Smooth muscle cell (in vitro differentiated cells): ENCODE measurements around the gene TENT4B. TPM values are rescaled to one million over a fixed set of nuclear protein-coding genes. Genes with fewer than 3 reads are reported as not detected.

Experiments used
- DNase-seq: peaks from one replicate; lab custom pipeline; 2025; ENCODE audit not compliant: unreplicated experiment; lab: John Stamatoyannopoulos, UW
- H2AFZ ChIP-seq: fragments of 200-600 bp; sonication (generic); 2 replicates; pipeline ENCODE4 v1.6.0; 2016; ENCODE audit warnings: antibody characterized with exemption, low read depth, mild to moderate bottlenecking
- H3F3A ChIP-seq: fragments of 200-600 bp; sonication (generic); 2 replicates; pipeline ENCODE4 v1.6.0; 2017; ENCODE audit warnings: antibody characterized with exemption, low read depth
- H3K27ac ChIP-seq: fragments of 200-600 bp; sonication (generic); 2 replicates; pipeline ENCODE4 v1.5.1; 2016; ENCODE audit warnings: low read depth, mild to moderate bottlenecking
- H3K27me3 ChIP-seq: fragments of 200-600 bp; sonication (generic); 2 replicates; pipeline ENCODE4 v1.6.1; 2016; ENCODE audit warnings: low read depth, mild to moderate bottlenecking
- H3K36me3 ChIP-seq: fragments of 200-600 bp; sonication (generic); 2 replicates; pipeline ENCODE4 v1.5.1; 2016; ENCODE audit warnings: low read depth
- H3K4me1 ChIP-seq: fragments of 200-600 bp; sonication (generic); 2 replicates; pipeline ENCODE4 v1.5.1; 2016; ENCODE audit warnings: low read depth
- H3K4me2 ChIP-seq: fragments of 200-600 bp; sonication (generic); 2 replicates; pipeline ENCODE4 v1.6.0; 2016; ENCODE audit warnings: mild to moderate bottlenecking
- H3K4me3 ChIP-seq: fragments of 200-600 bp; sonication (generic); 2 replicates; pipeline ENCODE4 v1.5.1; 2016; ENCODE audit warnings: mild to moderate bottlenecking
- H3K79me2 ChIP-seq: fragments of 200-600 bp; sonication (generic); 2 replicates; pipeline ENCODE4 v1.6.0; 2016; ENCODE audit warnings: low read depth, mild to moderate bottlenecking
- H3K9ac ChIP-seq: fragments of 200-600 bp; sonication (generic); 2 replicates; pipeline ENCODE4 v1.6.0; 2016; ENCODE audit warnings: low read depth
- H3K9me3 ChIP-seq: fragments of 200-600 bp; sonication (generic); replicated peaks from 2 replicates; pipeline ENCODE4 v1.5.1; 2016; ENCODE audit warnings: low read depth
- H4K20me1 ChIP-seq: fragments of 200-600 bp; sonication (generic); 2 replicates; pipeline ENCODE4 v1.6.0; 2016; ENCODE audit warnings: low read depth
- CTCF ChIP-seq: fragments of 200-600 bp; sonication (generic); IDR thresholded peaks from 2 replicates; pipeline ENCODE4 v1.5.1; 2017; ENCODE audit warnings: borderline replicate concordance, mild to moderate bottlenecking, antibody characterized with exemption; ENCODE audit not compliant: insufficient read depth, poor library complexity, severe bottlenecking
- WGBS: methylation state at CpG from one replicate; pipeline ENCODE4 v1.1.7; 2016; ENCODE audit warnings: low lambda C conversion rate; 5-methylcytosine and 5-hydroxymethylcytosine counted together
- polyA plus RNA-seq: library from polyadenylated mRNA; unstranded; fragments of >200 nt; fragmentation: Nextera tagmentation; extraction: Ambion mirVana; gene quantifications from 2 replicates; pipeline ENCODE4 v1.2.1, GENCODE V29; 2016
- total RNA-seq: library from RNA; depleted of rRNA; stranded (reverse); fragments of >200 nt; gene quantifications from 2 replicates; pipeline ENCODE4 v1.2.3, GENCODE V29; 2014

TENT4B gene
- total and polyA plus RNA-seq, 2 experiments from 2014 or later: 2.6 to 8.8 TPM

GRCh38 chr16:50272687-50273381, 119.7 kb downstream of the TENT4B start:
- peaks cover 13% of the 10 kb centered on the region for H3K79me2 ChIP-seq
- H4K20me1 ChIP-seq: peaks cover 70% of the 10 kb centered on the region
- no peaks in the 10 kb centered on the region for H3K4me1 ChIP-seq
- no peak overlapping the region for H3K27ac ChIP-seq
- H3K9me3 ChIP-seq: no peaks in the 10 kb centered on the region
- H3K36me3 ChIP-seq: no peaks in the 10 kb centered on the region
- no peak for TF ChIP-seq CTCF
- H3K4me2 ChIP-seq: no peak overlapping the region
- no peaks in the 10 kb centered on the region for H3K27me3 ChIP-seq
- 97% methylated on average over 5 of the region's 5 CpGs for WGBS
- H3K9ac ChIP-seq: no peak overlapping the region
- H2AFZ ChIP-seq: no peak overlapping the region
- no peaks in the 10 kb centered on the region for H3F3A ChIP-seq
- DNase-seq: no peak
- H3K4me3 ChIP-seq: no peak overlapping the region

GRCh38 chr16:50273382-50273690, 120.2 kb downstream of the TENT4B start:
- no peak overlapping the region for H3K9ac ChIP-seq

DNA sequence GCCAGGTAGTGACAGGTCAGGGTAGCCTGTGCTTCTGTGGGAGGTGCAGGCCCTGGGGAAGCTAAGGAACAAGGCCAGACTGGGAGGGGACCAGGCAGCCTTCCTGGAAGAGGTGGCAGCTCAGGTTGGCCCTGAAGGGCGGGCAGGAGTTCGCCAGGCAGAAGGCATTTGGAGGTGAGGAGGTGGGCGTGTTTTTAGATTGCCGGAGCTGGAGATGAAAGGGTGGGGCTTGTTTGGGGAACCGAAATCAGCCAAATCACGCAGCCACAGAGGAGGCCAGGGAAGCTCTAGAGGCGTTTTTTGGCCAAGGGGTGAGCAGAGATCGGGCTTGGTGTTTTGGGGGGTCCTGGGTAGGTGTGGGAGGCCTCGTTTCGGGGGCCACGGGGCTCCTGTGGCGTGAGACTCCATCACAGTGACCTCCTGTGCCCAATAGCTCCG, 120.8 kb downstream of the TENT4B start:
- H3K4me3 ChIP-seq: no peak overlapping the region
- no peak for TF ChIP-seq CTCF
- H2AFZ ChIP-seq: no peak overlapping the region
- WGBS: 83% methylated on average over 13 of the region's 13 CpGs
- H3K27ac ChIP-seq: no peak overlapping the region
- H4K20me1 ChIP-seq: peaks cover 71% of the 10 kb centered on the region
- H3K9me3 ChIP-seq: no peaks in the 10 kb centered on the region
- H3K4me1 ChIP-seq: no peaks in the 10 kb centered on the region
- H3K36me3 ChIP-seq: no peaks in the 10 kb centered on the region
- no peaks in the 10 kb centered on the region for H3K27me3 ChIP-seq
- no peak overlapping the region for H3K9ac ChIP-seq
- H3F3A ChIP-seq: no peaks in the 10 kb centered on the region
- DNase-seq: no peak
- no peak overlapping the region for H3K4me2 ChIP-seq
- peaks cover 10% of the 10 kb centered on the region for H3K79me2 ChIP-seq

More at GRCh38 chr16:50273382-50273690, 120.2 kb downstream of the TENT4B start:
- no peak for TF ChIP-seq CTCF
- H3K4me2 ChIP-seq: no peak overlapping the region
- no peak for DNase-seq
- WGBS: 93% methylated on average over 2 of the region's 2 CpGs
- no peaks in the 10 kb centered on the region for H3K4me1 ChIP-seq
- H3K36me3 ChIP-seq: no peaks in the 10 kb centered on the region
- peaks cover 12% of the 10 kb centered on the region for H3K79me2 ChIP-seq
- no peaks in the 10 kb centered on the region for H3F3A ChIP-seq
- no peaks in the 10 kb centered on the region for H3K9me3 ChIP-seq
- no peak overlapping the region for H2AFZ ChIP-seq
- H3K27ac ChIP-seq: no peak overlapping the region
- no peak overlapping the region for H3K4me3 ChIP-seq
- H3K27me3 ChIP-seq: no peaks in the 10 kb centered on the region
- peaks cover 70% of the 10 kb centered on the region for H4K20me1 ChIP-seq

GRCh38 chr16:50274326-50275097, 121.4 kb downstream of the TENT4B start:
- Histone ChIP-seq H4K20me1 (peaks cover 77% of the 10 kb centered on the region), H3K36me3 (no peaks in the 10 kb centered on the region), H3K79me2 (peaks cover 9% of the 10 kb centered on the region), H3K4me3 (no peak overlapping the region), H3K27me3 (no peaks in the 10 kb centered on the region), H3K4me1 (no peaks in the 10 kb centered on the region), H3F3A (no peaks in the 10 kb centered on the region), H3K9me3 (no peaks in the 10 kb centered on the region), H2AFZ (no peak overlapping the region), H3K9ac (no peak overlapping the region), H3K27ac (no peak overlapping the region), H3K4me2 (no peak overlapping the region)
- WGBS: 94% methylated on average over 14 of the region's 18 CpGs
- no peak for DNase-seq
- no peak for TF ChIP-seq CTCF
